Testis (tissue), 2 donors: ENCODE results near the gene MATR3.
A peak's percentile ranks its signal among the peaks of the same experiment; 100 is the strongest.

Experiments
- POLR2A ChIP-seq: fragments of 450-650 bp; IDR thresholded peaks from one replicate; pipeline ENCODE4 v1.6.1; 2017; ENCODE audit warnings: antibody characterized with exemption, mild to moderate bottlenecking, moderate library complexity
- TF ChIP-seq, protein P1 (sequence below), 3 experiments: fragments of 450-650 bp in 2 of 3; fragments of 200-600 bp in 1 of 3; sonication (generic) in 1 of 3; IDR thresholded peaks; one replicate each; pipeline ENCODE4 v1.5.1; 2016 to 2019; ENCODE audit warnings: antibody characterized with exemption in 3 of 3, mild to moderate bottlenecking in 2 of 3, moderate library complexity in 1 of 3

DNA sequence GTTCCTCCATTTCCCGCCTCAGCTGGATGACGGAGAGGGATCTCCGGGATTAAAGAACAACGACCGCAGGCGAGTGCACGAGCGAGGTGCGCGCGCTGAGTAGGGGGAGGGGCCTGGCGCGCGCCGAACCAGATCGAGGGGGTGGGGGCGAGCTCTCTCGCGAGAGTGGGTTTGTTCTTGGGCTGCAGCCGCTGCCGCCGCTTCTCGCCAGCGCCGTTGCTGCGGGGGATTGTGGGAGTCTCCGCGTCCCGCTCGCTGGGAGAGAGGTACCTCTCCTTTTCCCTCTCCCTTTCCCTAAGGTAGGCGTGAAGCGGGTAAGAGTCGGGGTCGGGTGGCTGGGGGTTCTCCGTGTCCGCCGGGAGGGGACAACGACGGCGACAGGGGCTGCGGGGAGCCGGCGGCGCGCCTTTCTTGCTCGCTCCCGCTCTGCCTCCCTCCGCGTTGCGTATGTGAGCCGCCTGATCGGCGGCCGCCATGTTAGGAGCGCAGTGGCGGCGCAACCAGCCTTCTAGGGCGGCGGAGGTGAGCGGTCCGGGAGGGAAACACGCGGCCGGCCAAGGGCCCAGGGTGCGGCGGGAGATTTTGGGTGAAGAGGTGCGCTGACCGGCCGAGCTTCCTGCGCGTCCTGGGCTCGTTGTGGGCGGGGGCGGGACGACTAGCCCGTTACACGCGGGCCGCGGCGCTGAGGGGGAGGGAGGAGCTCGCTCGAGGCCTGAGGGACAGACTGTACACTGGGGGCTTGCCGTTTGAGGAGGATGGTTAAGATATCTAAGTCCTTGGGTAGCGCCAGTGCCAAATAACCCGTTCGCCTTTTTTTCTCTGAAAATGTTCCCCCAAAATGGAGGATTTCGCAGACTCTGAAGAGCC is at the start of gene MATR3:
- TF ChIP-seq, protein P1, sequence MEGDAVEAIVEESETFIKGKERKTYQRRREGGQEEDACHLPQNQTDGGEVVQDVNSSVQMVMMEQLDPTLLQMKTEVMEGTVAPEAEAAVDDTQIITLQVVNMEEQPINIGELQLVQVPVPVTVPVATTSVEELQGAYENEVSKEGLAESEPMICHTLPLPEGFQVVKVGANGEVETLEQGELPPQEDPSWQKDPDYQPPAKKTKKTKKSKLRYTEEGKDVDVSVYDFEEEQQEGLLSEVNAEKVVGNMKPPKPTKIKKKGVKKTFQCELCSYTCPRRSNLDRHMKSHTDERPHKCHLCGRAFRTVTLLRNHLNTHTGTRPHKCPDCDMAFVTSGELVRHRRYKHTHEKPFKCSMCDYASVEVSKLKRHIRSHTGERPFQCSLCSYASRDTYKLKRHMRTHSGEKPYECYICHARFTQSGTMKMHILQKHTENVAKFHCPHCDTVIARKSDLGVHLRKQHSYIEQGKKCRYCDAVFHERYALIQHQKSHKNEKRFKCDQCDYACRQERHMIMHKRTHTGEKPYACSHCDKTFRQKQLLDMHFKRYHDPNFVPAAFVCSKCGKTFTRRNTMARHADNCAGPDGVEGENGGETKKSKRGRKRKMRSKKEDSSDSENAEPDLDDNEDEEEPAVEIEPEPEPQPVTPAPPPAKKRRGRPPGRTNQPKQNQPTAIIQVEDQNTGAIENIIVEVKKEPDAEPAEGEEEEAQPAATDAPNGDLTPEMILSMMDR (IDR thresholded peaks at IDR 0.05): peak in 1 of 3 experiments; percentile 1
- peak; percentile 61 for TF ChIP-seq POLR2A
